SK-N-MC (cell line): ENCODE results near the gene MCEMP1.

Source experiments
- EZH2 ChIP-seq: fragments of 200-600 bp; sonication (generic); IDR thresholded peaks from one replicate; pipeline ENCODE4 v1.6.1; 2017; ENCODE audit warnings: antibody characterized with exemption
- FOXP2 ChIP-seq: optimal IDR thresholded peaks from 2 replicates; pipeline ENCODE3; 2011; ENCODE audit warnings: mild to moderate bottlenecking, moderate library complexity; ENCODE audit not compliant: insufficient read depth; ENCODE audit errors: extremely low read length, control extremely low read depth
- POLR2AphosphoS5 ChIP-seq: IDR thresholded peaks from 2 replicates; pipeline ENCODE4 v1.6.1; 2012; ENCODE audit warnings: mild to moderate bottlenecking, low read depth, low read length, borderline replicate concordance

- TF ChIP-seq POLR2AphosphoS5 (no peak), EZH2 (no peak), FOXP2 (no peak)
These were observed 32.4 kb upstream of the MCEMP1 start for GRCh38 chr19:7644550-7644877.
